ENCODE data around the gene SETD1B.

The SETD1B gene

DNA sequence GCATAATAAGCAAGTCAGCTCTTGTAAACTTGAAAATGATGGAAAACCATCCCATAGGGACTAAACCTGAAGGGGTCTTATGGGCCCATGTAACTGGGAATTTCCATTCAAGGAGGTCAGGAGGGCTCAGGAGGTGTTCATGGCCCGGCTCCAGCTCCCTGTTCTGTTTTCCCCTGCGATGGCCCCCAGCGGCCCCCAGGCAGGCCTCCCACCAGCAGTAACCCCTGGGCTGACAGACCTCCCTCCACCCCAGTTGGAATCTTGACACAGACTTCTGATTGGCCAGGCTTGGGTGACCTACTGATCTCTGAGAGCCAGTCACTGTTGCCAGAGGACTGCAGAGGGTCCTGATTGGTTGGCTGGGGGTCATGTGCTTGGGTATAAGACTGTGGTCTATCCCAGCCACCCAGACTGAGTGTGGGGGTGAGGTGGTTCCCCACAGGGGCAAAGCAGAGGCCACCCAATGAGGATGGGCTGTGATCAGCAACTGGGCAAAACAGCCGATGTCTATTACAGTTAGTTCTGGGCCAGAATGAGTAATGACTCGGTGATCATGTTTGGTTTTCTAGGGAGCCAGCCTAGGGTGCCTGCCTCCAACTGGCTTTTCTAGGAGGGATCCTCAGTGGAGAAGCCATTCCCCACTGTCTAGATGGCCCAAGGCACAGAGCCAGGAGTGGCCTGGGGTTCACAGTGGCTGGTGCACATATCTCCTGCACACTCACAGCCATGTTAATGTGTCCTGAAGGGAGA lies 37.3 kb upstream of the SETD1B start:
- Histone ChIP-seq H3K4me1 (ENCODE audit: insufficient read depth, low read length) (no peaks in the 10 kb centered on the region), H3K27ac (ENCODE audit: low read length) (no peak overlapping the region), H3K4me2 (ENCODE audit: insufficient read depth, low read length) (no peak overlapping the region), H3K4me3 (ENCODE audit: low read depth in 1 of 2, low read length in 2 of 2) (no peak overlapping the region), H3K9me3 (ENCODE audit: insufficient read depth, low read length, severe bottlenecking) (no peaks in the 10 kb centered on the region), H4K20me1 (ENCODE audit: insufficient read depth, low read length) (no peaks in the 10 kb centered on the region), H3K9ac (ENCODE audit: low read depth, low read length) (no peak overlapping the region), H3K27me3 (ENCODE audit: insufficient read depth, low read length, poor library complexity) (no peaks in the 10 kb centered on the region), H3K79me2 (ENCODE audit: insufficient read depth, low read length) (no peaks in the 10 kb centered on the region), H2AFZ (ENCODE audit: low read depth, low read length) (no peak overlapping the region), H3K36me3 (ENCODE audit: insufficient read depth, low read length) (no peaks in the 10 kb centered on the region)
- DNase-seq = no peak
- TF ChIP-seq EZH2 (IDR thresholded peaks at IDR 0.05; ENCODE audit: borderline replicate concordance, low read depth, low read length, severe bottlenecking) = no peak
- TF ChIP-seq, protein P1, sequence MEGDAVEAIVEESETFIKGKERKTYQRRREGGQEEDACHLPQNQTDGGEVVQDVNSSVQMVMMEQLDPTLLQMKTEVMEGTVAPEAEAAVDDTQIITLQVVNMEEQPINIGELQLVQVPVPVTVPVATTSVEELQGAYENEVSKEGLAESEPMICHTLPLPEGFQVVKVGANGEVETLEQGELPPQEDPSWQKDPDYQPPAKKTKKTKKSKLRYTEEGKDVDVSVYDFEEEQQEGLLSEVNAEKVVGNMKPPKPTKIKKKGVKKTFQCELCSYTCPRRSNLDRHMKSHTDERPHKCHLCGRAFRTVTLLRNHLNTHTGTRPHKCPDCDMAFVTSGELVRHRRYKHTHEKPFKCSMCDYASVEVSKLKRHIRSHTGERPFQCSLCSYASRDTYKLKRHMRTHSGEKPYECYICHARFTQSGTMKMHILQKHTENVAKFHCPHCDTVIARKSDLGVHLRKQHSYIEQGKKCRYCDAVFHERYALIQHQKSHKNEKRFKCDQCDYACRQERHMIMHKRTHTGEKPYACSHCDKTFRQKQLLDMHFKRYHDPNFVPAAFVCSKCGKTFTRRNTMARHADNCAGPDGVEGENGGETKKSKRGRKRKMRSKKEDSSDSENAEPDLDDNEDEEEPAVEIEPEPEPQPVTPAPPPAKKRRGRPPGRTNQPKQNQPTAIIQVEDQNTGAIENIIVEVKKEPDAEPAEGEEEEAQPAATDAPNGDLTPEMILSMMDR (IDR thresholded peaks at IDR 0.05; ENCODE audit: borderline replicate concordance, extremely low read depth, low read length, poor library complexity, severe bottlenecking) = no peak
- ATAC-seq (ENCODE audit: insufficient read depth, low read depth) = 0 out of 3 replicates have a peak, but pooled peaks have one; percentile 45

DNA sequence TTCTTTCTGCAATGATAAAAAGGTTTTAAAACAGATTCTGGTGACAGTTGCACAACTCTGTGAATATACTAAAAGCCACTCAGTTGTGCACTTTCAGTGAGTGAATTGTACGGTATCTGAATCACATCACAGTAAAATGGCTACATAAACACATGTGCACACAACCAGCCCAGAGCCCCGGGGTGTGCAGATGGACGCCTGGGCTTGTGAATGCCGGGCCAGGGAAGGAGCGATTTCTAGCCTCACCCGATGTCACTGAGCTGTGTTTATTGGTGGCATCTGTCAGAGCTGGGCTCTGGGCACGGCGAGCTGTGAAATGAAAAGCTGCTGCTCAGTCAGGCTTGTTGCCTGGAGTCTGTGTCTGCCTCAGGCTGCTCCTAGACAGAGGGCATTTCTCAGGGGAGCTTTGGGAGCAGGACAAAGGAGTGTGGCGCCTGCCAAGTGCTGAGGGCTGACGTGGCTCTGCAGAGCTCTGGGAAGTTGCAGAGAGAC lies 36.2 kb upstream of the SETD1B start:
- Histone ChIP-seq H3K36me3 (ENCODE audit: insufficient read depth, low read length) (no peaks in the 10 kb centered on the region), H3K4me1 (ENCODE audit: insufficient read depth, low read length) (no peaks in the 10 kb centered on the region), H3K4me3 (ENCODE audit: low read depth in 1 of 2, low read length in 2 of 2) (no peak overlapping the region), H3K9me3 (ENCODE audit: insufficient read depth, low read length, severe bottlenecking) (no peaks in the 10 kb centered on the region), H3K79me2 (ENCODE audit: insufficient read depth, low read length) (no peaks in the 10 kb centered on the region), H2AFZ (ENCODE audit: low read depth, low read length) (no peak overlapping the region), H3K9ac (ENCODE audit: low read depth, low read length) (no peak overlapping the region), H4K20me1 (ENCODE audit: insufficient read depth, low read length) (no peaks in the 10 kb centered on the region), H3K27ac (ENCODE audit: low read length) (no peak overlapping the region), H3K4me2 (ENCODE audit: insufficient read depth, low read length) (no peak overlapping the region), H3K27me3 (ENCODE audit: insufficient read depth, low read length, poor library complexity) (no peaks in the 10 kb centered on the region)
- ATAC-seq (ENCODE audit: insufficient read depth, low read depth) (no peak), DNase-seq (no peak)
- no peak for TF ChIP-seq EZH2 (IDR thresholded peaks at IDR 0.05; ENCODE audit: borderline replicate concordance, low read depth, low read length, severe bottlenecking)
- TF ChIP-seq, protein P1 (IDR thresholded peaks at IDR 0.05; ENCODE audit: borderline replicate concordance, extremely low read depth, low read length, poor library complexity, severe bottlenecking) = no peak

DNA sequence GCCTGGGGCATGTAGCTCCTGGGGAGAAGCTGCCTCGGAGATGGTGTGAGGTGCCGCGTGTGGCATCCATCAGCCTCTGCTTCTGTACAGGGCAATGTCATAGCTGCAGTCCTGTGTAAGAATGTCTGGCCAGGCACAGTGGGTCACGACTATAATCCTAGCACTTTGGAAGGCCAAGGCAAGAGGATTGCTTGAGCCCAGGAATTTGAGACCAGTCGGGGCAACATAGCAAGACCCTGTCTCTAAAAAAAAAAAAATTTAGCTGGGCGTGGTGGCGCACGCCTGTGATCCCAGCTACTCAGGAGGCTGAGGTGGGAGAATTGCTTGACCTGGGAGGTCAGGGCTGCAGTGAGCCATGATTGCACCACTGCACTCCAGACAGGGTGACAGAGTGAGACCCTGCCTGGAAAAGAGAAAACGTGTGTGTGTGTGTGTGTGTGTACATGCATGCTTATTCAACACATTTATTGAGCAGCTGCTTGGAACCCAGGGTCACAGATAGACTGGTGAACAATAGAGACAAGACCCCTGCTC lies 34.4 kb upstream of the SETD1B start:
- no peaks in the 10 kb centered on the region for H3K79me2 ChIP-seq (ENCODE audit: insufficient read depth, low read length)
- no peak for TF ChIP-seq EZH2 (IDR thresholded peaks at IDR 0.05; ENCODE audit: borderline replicate concordance, low read depth, low read length, severe bottlenecking)
- TF ChIP-seq, protein P1 (IDR thresholded peaks at IDR 0.05; ENCODE audit: borderline replicate concordance, extremely low read depth, low read length, poor library complexity, severe bottlenecking) = no peak
- H3K27ac ChIP-seq (ENCODE audit: low read length) = no peak overlapping the region
- no peaks in the 10 kb centered on the region for H3K4me1 ChIP-seq (ENCODE audit: insufficient read depth, low read length)
- H2AFZ ChIP-seq (ENCODE audit: low read depth, low read length) = no peak overlapping the region
- H3K27me3 ChIP-seq (ENCODE audit: insufficient read depth, low read length, poor library complexity) = no peaks in the 10 kb centered on the region
- ATAC-seq (ENCODE audit: insufficient read depth, low read depth) (no peak), DNase-seq (no peak)
- no peaks in the 10 kb centered on the region for H4K20me1 ChIP-seq (ENCODE audit: insufficient read depth, low read length)
- H3K9me3 ChIP-seq (ENCODE audit: insufficient read depth, low read length, severe bottlenecking) = no peaks in the 10 kb centered on the region
- H3K4me2 ChIP-seq (ENCODE audit: insufficient read depth, low read length) = no peak overlapping the region
- H3K4me3 ChIP-seq (ENCODE audit: low read depth in 1 of 2, low read length in 2 of 2) = no peak overlapping the region
- no peaks in the 10 kb centered on the region for H3K36me3 ChIP-seq (ENCODE audit: insufficient read depth, low read length)
- H3K9ac ChIP-seq (ENCODE audit: low read depth, low read length) = no peak overlapping the region

All from DND-41 (cell line).